Stimulated activated CD4-positive, alpha-beta T cell treated with anti-CD3 and anti-CD28 coated beads, TNF-alpha, amount 100 ng/mL, for 1 hour (primary cell): ENCODE data around the gene SERPIND1.

Experiments used
- DNase-seq, 3 donors: peaks; one replicate each; pipeline ENCODE4 v3.0.0-alpha.2; 2020; ENCODE audit warnings: low read depth in 3 of 3, low spot score in 1 of 3

The SERPIND1 gene

GRCh38 chr22:20774882-20775281 is 969 bp downstream of the SERPIND1 start:
- no peak for DNase-seq

GRCh38 chr22:20775342-20775895 is 1.5 kb downstream of the SERPIND1 start:
- no peak for DNase-seq

GRCh38 chr22:20776624-20777405 is 2.9 kb downstream of the SERPIND1 start:
- DNase-seq: no peak

GRCh38 chr22:20777420-20778177 is 3.7 kb downstream of the SERPIND1 start:
- DNase-seq: no peak

- no peak for DNase-seq
Observed at GRCh38 chr22:20779014-20779817, 5.3 kb downstream of the SERPIND1 start.

- DNase-seq: no peak
Observed at GRCh38 chr22:20779818-20780158, 5.9 kb downstream of the SERPIND1 start.

GRCh38 chr22:20781272-20781990 is 7.5 kb downstream of the SERPIND1 start:
- DNase-seq: no peak

- no peak for DNase-seq
Observed at GRCh38 chr22:20782083-20782482, 8.2 kb downstream of the SERPIND1 start.

GRCh38 chr22:20782596-20783299 is 8.8 kb downstream of the SERPIND1 start:
- DNase-seq: no peak

- no peak for DNase-seq
Observed at GRCh38 chr22:20783300-20783673, 9.4 kb downstream of the SERPIND1 start.

- no peak for DNase-seq
Observed at GRCh38 chr22:20783844-20784723, 10.2 kb downstream of the SERPIND1 start.

- no peak for DNase-seq
Observed at GRCh38 chr22:20785415-20785814, 11.5 kb downstream of the SERPIND1 start.

- DNase-seq: no peak
Observed at GRCh38 chr22:20786048-20786447, 12.1 kb downstream of the SERPIND1 start.

GRCh38 chr22:20786536-20786979 is 12.6 kb downstream of the SERPIND1 start:
- DNase-seq: no peak

- no peak for DNase-seq
Observed at GRCh38 chr22:20787223-20787622, 13.3 kb downstream of the SERPIND1 start.

GRCh38 chr22:20787746-20788626 is 14.1 kb downstream of the SERPIND1 start:
- DNase-seq: no peak

GRCh38 chr22:20788627-20789344 is 14.9 kb downstream of the SERPIND1 start:
- DNase-seq: no peak
